Measurements from ENCODE around the gene DPYD.

Gene DPYD

DNA sequence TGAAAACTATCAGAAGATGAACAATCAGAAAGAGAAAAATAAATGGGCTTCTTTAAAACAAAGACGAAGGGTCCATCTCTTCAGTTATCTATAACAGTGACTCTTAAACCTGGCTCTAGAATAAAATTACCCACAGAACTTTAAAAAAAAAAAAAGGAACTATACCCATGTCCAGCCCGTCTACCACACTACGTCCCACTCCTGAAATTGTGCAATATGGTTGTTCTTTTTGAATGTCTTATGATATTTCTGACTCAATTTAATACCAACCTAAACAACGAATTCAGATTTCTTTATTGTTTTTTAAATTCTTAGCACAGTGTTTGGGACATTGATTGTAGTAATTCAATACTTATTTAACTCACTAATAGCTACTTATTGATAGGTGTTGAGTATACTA is 246.3 kb downstream of the DPYD start:
- H3K4me3 ChIP-seq (ENCODE audit: low read length), result no peak overlapping the region
- no peak for DNase-seq (ENCODE audit: low read depth)
- TF ChIP-seq, protein P1, sequence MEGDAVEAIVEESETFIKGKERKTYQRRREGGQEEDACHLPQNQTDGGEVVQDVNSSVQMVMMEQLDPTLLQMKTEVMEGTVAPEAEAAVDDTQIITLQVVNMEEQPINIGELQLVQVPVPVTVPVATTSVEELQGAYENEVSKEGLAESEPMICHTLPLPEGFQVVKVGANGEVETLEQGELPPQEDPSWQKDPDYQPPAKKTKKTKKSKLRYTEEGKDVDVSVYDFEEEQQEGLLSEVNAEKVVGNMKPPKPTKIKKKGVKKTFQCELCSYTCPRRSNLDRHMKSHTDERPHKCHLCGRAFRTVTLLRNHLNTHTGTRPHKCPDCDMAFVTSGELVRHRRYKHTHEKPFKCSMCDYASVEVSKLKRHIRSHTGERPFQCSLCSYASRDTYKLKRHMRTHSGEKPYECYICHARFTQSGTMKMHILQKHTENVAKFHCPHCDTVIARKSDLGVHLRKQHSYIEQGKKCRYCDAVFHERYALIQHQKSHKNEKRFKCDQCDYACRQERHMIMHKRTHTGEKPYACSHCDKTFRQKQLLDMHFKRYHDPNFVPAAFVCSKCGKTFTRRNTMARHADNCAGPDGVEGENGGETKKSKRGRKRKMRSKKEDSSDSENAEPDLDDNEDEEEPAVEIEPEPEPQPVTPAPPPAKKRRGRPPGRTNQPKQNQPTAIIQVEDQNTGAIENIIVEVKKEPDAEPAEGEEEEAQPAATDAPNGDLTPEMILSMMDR (conservative IDR thresholded peaks at IDR 0.05; ENCODE audit: low read depth, low read length), result no peak

DNA sequence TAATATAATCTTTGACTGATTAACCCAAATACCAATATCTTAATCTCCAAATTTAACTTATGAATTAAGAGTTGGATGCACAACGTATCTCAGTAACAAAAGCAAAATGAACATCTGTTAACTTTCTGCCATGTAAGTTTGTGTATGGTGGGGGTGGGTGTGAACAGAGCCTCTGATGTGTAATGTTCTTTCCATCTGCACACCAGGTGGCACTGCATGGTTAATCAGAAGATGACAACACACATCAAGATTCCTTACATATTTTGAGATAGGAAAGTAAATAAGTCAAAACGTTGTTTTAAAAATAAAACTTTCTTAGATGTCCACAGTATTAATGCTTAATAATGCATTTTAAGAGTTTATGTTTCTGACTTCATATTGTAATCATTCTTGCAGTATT is 251.9 kb downstream of the DPYD start:
- DNase-seq (ENCODE audit: low read depth), result no peak
- TF ChIP-seq, protein P1 (conservative IDR thresholded peaks at IDR 0.05; ENCODE audit: low read depth, low read length), result peak; percentile 34
- no peak overlapping the region for H3K4me3 ChIP-seq (ENCODE audit: low read length)

DNA sequence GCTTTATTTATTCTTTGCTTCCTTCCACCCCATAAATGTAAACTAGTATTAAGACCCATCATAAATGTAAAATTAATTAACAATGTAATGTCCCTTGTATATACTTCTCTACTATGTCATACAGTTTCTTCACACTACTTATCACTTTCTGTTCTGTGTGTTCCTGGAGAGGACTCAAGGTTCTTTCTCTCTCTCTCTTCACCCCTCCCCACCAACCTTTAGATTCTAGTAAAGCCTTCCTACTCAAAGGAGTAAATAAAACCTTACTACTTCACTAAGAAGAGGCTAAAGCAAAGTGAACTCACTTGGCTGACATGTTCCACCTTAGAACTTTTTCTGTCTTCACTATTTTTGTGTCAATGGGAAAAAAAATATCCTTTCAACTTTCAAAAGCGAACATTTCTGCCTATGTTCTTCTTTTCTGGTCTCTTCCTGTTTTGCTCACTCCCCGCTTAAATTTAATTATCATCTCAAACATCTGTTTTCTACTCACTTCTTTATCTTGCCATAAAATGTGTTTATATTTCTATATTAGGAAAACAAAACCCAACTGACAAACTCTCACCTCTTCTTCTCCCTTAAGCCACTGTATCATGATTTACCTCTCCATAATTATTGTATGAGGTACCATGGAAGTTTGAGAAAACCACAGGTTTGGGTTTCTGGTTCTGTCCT is 260.3 kb downstream of the DPYD start:
- no peak for DNase-seq (ENCODE audit: low read depth)
- TF ChIP-seq, protein P1 (conservative IDR thresholded peaks at IDR 0.05; ENCODE audit: low read depth, low read length), result no peak

DNA sequence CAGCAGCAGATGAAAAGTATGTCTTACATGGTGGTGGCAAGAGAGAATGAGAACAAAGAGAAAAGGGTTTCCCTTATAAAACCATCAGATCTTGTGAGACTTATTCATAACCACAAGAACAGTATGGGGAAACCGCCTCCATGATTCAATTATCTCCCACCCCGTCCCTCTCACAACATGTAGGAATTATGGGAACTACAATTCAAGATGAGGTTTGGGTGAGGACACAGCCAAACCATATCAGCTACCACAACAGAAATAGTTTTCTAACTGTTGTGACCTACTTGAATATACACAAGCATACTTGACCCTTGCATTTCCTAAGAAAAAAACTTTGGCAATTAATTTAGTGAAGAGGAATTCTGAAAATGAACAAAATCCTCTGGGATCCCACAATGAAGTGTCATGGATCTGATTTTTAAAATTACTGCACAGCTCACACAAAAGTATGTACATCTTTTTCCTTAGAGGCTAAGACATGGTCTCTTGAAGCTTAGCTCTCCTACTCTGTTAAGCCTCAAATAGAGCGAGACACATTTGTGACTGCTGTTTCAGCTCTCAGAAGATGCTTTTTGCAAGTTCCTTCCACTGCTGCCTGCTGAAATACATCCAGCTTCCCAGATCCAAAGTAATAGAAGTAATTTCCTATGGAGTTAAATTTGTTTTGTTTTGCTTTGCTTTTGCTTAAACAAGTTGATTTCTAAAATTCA is 265.8 kb downstream of the DPYD start:
- H3K4me3 ChIP-seq (ENCODE audit: low read length), result no peak overlapping the region
- TF ChIP-seq, protein P1 (conservative IDR thresholded peaks at IDR 0.05; ENCODE audit: low read depth, low read length), result no peak
- no peak for DNase-seq (ENCODE audit: low read depth)

More for the DNA sequence above, 260.3 kb downstream of the DPYD start:
- no peak overlapping the region for H3K4me3 ChIP-seq (ENCODE audit: low read length)

DNA sequence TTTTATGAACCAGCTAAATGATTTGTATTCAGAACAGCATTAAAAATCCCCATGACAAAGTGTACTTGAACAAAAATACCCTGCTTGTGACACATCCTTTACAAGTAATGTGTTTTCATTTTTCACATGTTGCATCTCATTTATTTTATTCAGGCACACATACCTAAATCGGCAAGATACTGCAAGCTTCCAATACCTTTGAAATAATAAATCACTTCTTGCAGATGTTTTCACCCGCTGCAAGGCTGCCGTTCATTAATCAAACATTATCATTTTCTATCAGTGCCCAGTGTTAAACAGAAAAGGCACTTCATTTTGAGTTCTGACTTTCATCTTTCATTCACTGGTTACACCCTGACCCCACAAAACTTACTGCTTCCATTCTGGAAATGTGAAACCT is 269.6 kb downstream of the DPYD start:
- TF ChIP-seq, protein P1 (conservative IDR thresholded peaks at IDR 0.05; ENCODE audit: low read depth, low read length), result no peak
- no peak for DNase-seq (ENCODE audit: low read depth)
- H3K4me3 ChIP-seq (ENCODE audit: low read length), result no peak overlapping the region

DNA sequence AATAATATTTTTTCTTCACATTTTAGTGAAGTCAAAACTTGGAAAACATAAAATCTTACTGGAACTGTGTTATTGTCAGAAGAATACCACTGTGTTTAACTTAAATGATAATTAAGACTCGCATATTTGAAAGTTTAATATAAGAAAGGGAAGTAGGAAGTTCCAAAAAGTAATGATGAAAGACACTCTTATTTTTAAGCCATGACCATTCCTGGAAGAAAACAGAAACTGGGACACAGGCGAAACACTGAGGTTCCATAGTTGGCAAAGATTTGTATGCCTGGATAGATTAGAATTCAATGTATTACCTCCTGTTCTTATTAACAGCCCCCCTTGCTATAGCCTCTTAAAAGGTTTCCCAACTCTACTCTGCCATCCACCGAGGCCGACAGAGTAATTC is 271.2 kb downstream of the DPYD start:
- TF ChIP-seq, protein P1 (conservative IDR thresholded peaks at IDR 0.05; ENCODE audit: low read depth, low read length), result no peak
- no peak for DNase-seq (ENCODE audit: low read depth)
- H3K4me3 ChIP-seq (ENCODE audit: low read length), result no peak overlapping the region

DNA sequence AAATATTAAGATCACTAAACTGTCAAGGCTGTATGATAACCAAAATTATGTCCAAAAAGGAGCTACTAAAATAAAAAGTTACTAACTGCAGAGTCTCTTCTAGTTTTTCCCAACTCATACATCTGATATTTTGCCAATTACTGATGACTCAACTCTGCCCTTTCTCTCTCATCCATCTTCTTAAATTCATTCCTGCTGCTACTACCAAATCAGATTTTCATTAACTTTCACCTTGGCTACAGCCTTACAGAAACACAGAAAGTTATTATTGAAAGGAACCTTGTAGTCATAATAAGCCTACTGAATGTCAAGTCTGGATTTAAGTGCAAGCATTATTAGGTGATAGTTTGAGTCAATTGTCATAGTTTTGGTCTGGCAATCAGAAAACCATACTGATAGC is 273.1 kb downstream of the DPYD start:
- TF ChIP-seq, protein P1 (conservative IDR thresholded peaks at IDR 0.05; ENCODE audit: low read depth, low read length), result no peak
- no peak for DNase-seq (ENCODE audit: low read depth)
- H3K4me3 ChIP-seq (ENCODE audit: low read length), result no peak overlapping the region

Data from retinal pigment epithelial cell (primary cell).